Dermis blood vessel endothelial cell (primary cell): ENCODE measurements around the gene NUAK1. TPM values are rescaled to one million over a fixed set of nuclear protein-coding genes. Genes with fewer than 3 reads are reported as not detected.
A peak's percentile ranks its signal among the peaks of the same experiment; 100 is the strongest.

Experiments used
- DNase-seq: peaks from one replicate; pipeline ENCODE4 v3.0.0; 2010
- total RNA-seq: library from RNA; depleted of rRNA; stranded (reverse); fragments of >200 nt; gene quantifications from 2 replicates; pipeline ENCODE4 v1.2.3, GENCODE V29; 2014

NUAK1 gene
- total RNA-seq, 1 donor from 2014 or later, result 158 TPM

- DNase-seq, result peak; percentile 53
Measured at GRCh38 chr12:106062693-106063092, 76.1 kb downstream of the NUAK1 start.

- no peak for DNase-seq
Measured at GRCh38 chr12:106058256-106059182, 80.2 kb downstream of the NUAK1 start.

GRCh38 chr12:106054049-106054448, 84.7 kb downstream of the NUAK1 start:
- no peak for DNase-seq

GRCh38 chr12:106051853-106052531, 86.8 kb downstream of the NUAK1 start:
- peak; percentile 59 for DNase-seq

- DNase-seq, result no peak
Measured at GRCh38 chr12:106049546-106049945, 89.2 kb downstream of the NUAK1 start.

- no peak for DNase-seq
Measured at GRCh38 chr12:106049105-106049504, 89.6 kb downstream of the NUAK1 start.

- DNase-seq, result no peak
Measured at GRCh38 chr12:106048676-106049075, 90.1 kb downstream of the NUAK1 start.

GRCh38 chr12:106048016-106048415, 90.7 kb downstream of the NUAK1 start:
- no peak for DNase-seq

- DNase-seq, result no peak
Measured at GRCh38 chr12:106046947-106047346, 91.8 kb downstream of the NUAK1 start.

GRCh38 chr12:106046301-106046846, 92.4 kb downstream of the NUAK1 start:
- DNase-seq, result no peak

GRCh38 chr12:106045251-106045674, 93.5 kb downstream of the NUAK1 start:
- no peak for DNase-seq

GRCh38 chr12:106044773-106045172, 94.0 kb downstream of the NUAK1 start:
- DNase-seq, result no peak

- DNase-seq, result no peak
Measured at GRCh38 chr12:106042037-106042436, 96.7 kb downstream of the NUAK1 start.

GRCh38 chr12:106040521-106040920, 98.2 kb downstream of the NUAK1 start:
- no peak for DNase-seq

GRCh38 chr12:106039646-106040404, 98.9 kb downstream of the NUAK1 start:
- DNase-seq, result no peak

- DNase-seq, result no peak
Measured at GRCh38 chr12:106039242-106039641, 99.5 kb downstream of the NUAK1 start.

- no peak for DNase-seq
Measured at GRCh38 chr12:106037524-106038298, 101.0 kb downstream of the NUAK1 start.

- DNase-seq, result no peak
Measured at GRCh38 chr12:106035421-106035820, 103.3 kb downstream of the NUAK1 start.

- DNase-seq, result no peak
Measured at GRCh38 chr12:106034316-106034715, 104.4 kb downstream of the NUAK1 start.

- no peak for DNase-seq
Measured at GRCh38 chr12:106033161-106033675, 105.5 kb downstream of the NUAK1 start.

GRCh38 chr12:106032623-106032925, 106.2 kb downstream of the NUAK1 start:
- DNase-seq, result no peak
